HG03095 (cell line): ENCODE data around the gene HMGCS2.
"Not testable (repeated sequence)": the region's sequence is repeated elsewhere in the genome, so short reads cannot be mapped to it uniquely, and the experiment has no call there.

ENCODE experiments used
- ATAC-seq: cut with Tn5 transposase; IDR thresholded peaks from one replicate; pipeline ENCODE4 v1.9.1; 2021; ENCODE audit warnings: moderate library complexity; ENCODE audit not compliant: unreplicated experiment

HMGCS2 gene

GRCh38 chr1:119790451-119791198, 21.9 kb upstream of the HMGCS2 start:
- ATAC-seq: no peak

GRCh38 chr1:119787776-119788175, 19.1 kb upstream of the HMGCS2 start:
- no peak for ATAC-seq

GRCh38 chr1:119786473-119787050, 17.9 kb upstream of the HMGCS2 start:
- not testable (repeated sequence) for ATAC-seq

GRCh38 chr1:119786046-119786445, 17.3 kb upstream of the HMGCS2 start:
- ATAC-seq: not testable (repeated sequence)

GRCh38 chr1:119784191-119784781, 15.6 kb upstream of the HMGCS2 start:
- no peak for ATAC-seq

- no peak for ATAC-seq
Observed at GRCh38 chr1:119783354-119784185, 14.9 kb upstream of the HMGCS2 start.

- no peak for ATAC-seq
Observed at GRCh38 chr1:119782631-119783325, 14.1 kb upstream of the HMGCS2 start.

- no peak for ATAC-seq
Observed at GRCh38 chr1:119781434-119782210, 12.9 kb upstream of the HMGCS2 start.

GRCh38 chr1:119779869-119780356, 11.2 kb upstream of the HMGCS2 start:
- no peak for ATAC-seq

GRCh38 chr1:119778886-119779560, 10.3 kb upstream of the HMGCS2 start:
- no peak for ATAC-seq

- no peak for ATAC-seq
Observed at GRCh38 chr1:119778359-119778758, 9.7 kb upstream of the HMGCS2 start.

GRCh38 chr1:119774746-119775490, 6.2 kb upstream of the HMGCS2 start:
- ATAC-seq: no peak

- ATAC-seq: no peak
Observed at GRCh38 chr1:119773711-119774241, 5.1 kb upstream of the HMGCS2 start.

GRCh38 chr1:119772298-119772697, 3.6 kb upstream of the HMGCS2 start:
- ATAC-seq: no peak

- ATAC-seq: no peak
Observed at GRCh38 chr1:119771770-119772169, 3.1 kb upstream of the HMGCS2 start.

GRCh38 chr1:119771016-119771415, 2.3 kb upstream of the HMGCS2 start:
- ATAC-seq: no peak

- no peak for ATAC-seq
Observed at GRCh38 chr1:119767486-119767885, 1.2 kb downstream of the HMGCS2 start.

- ATAC-seq: no peak
Observed at GRCh38 chr1:119766374-119766794, 2.3 kb downstream of the HMGCS2 start.
